Erythroblast (primary cell): ENCODE data around the gene MORC2.

Experiments
- DNase-seq, 2 experiments: peaks; one replicate each; lab custom pipeline; 2025; lab: John Stamatoyannopoulos, UW
- GATA1 ChIP-seq: IDR thresholded peaks from 2 replicates; pipeline ENCODE4 v1.6.1; 2011; ENCODE audit warnings: low read depth, mild to moderate bottlenecking, control low read depth, low read length, moderate library complexity
- POLR2A ChIP-seq: IDR thresholded peaks from 2 replicates; pipeline ENCODE4 v1.6.1; 2011; ENCODE audit warnings: mild to moderate bottlenecking, low read length

The MORC2 gene

DNA sequence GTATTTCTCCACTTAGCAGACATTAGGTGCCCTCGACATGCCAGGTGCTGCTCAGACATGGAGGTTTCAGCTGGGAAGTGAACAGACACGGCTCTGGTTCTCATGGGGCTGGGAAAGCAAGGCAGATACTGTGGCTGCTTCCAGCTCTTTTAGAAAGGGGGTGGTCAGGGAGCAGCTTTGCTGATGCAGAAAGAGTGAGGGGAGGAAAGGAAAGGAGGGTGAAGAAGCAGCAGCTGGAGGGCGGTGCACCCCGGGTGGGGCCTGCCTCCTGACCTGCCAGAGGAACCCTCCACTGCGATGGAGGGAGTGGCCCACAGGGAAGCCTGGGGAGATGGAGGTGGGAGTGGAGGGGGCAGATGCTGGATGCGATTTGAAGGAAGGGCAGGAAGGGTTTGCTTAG lies 76.8 kb downstream of the MORC2 start:
- TF ChIP-seq POLR2A (no peak), GATA1 (no peak)
- no peak for DNase-seq

DNA sequence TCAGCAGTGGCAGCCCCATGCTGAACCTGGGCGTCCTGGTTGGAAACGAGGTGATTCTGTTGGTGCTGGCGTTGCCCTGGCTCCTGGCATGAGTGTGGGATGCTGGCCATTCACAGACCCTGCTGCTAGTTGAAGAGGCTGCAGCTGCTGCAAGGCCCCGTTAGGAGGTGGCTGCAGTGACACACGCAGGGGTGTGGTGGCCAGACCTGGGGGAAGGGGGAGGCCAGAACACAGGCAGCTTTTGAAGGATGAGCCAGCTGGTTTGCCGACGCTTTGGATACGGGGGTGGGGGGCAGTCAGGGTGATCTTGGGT lies 77.2 kb downstream of the MORC2 start:
- no peak for DNase-seq
- TF ChIP-seq POLR2A (no peak), GATA1 (no peak)

DNA sequence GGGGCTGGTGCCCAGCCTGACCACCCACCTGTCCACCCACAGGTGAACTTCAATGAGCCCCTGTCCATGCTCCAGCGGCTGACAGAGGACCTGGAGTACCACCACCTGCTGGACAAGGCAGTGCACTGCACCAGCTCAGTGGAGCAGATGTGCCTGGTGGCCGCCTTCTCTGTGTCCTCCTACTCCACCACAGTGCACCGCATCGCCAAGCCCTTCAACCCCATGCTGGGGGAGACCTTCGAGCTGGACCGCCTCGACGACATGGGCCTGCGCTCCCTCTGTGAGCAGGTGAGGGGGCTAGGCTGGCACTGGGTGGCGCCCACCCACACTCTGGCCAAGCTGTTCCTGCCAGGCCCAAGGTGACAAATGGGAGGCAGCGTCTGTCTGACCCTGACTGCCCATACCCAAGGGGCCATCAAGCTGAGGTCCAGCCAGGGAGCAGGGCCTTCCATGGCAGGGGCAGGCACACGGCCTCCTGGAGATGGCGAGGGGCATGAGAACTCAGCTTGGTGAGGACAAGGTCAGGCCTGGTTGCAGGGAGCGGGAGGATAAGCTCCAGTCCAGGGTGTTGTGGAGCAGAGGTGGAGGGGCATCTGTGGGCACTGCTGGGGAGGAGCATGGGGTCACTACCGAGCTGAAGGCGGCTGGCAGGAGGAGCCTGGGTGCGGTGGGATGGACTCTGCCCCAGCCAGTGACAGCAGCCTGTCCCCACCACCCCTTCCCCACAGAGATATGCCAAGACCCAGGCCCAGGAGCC lies 77.7 kb downstream of the MORC2 start:
- peak; percentile 39 to 58 for DNase-seq
- TF ChIP-seq POLR2A = no peak
- TF ChIP-seq GATA1 = no peak

DNA sequence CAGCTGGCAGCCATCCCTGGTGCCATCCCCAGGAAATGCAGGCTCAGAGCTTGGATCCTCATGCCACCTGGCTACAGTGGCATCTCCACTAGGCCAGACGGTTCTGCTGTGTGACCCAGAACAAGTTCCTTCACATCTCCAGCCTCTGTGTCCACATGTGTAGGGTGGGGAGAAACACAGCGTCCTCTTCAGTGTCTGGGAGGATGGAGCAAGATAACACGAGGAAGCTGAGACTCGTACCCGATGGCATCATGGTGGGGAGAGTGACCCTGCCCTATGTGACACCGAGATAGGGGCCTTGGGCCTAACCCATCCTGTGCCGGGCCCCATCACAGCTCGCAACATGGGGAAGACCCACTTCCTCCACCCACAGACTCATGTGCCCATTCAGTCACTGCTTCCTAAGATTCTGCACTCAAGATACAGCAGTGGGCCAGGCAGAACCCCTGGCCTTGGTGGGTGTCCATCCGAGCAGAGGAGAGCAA lies 78.5 kb downstream of the MORC2 start:
- DNase-seq = no peak
- TF ChIP-seq POLR2A = no peak
- no peak for TF ChIP-seq GATA1

DNA sequence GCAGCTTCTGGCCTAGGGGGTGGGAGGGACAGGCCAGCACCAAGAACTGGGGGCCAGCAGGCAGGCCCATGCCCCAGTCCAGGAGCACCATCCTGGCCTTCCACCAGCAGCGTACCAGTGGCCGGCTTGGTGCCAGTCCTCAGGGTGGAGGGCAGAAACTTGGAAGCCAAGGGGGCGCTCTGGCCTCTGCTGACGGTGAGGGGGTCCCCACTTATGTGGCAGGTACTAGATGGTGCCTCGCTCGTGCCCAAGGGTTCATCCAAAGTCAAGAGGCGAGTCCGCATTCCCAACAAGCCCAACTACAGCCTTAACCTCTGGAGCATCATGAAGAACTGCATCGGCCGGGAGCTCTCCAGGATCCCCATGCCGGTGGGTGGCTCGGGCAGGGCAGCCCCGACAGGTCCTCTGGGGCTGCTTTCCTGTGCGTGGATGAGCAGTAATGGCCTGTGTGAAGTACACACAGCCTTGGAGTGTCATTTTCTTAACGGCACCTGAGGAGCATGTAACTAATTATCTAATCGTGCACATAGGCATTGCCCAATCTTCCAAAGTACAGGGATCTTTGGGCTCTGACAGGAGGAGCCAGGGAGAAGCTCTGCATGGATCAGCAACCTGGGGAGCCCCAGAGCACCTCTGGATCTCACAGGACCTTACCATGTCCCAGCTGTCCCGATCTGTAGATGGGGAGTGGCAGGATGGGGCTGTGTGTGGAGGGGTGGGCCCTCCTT lies 79.1 kb downstream of the MORC2 start:
- no peak for TF ChIP-seq GATA1
- TF ChIP-seq POLR2A = no peak
- no peak for DNase-seq

DNA sequence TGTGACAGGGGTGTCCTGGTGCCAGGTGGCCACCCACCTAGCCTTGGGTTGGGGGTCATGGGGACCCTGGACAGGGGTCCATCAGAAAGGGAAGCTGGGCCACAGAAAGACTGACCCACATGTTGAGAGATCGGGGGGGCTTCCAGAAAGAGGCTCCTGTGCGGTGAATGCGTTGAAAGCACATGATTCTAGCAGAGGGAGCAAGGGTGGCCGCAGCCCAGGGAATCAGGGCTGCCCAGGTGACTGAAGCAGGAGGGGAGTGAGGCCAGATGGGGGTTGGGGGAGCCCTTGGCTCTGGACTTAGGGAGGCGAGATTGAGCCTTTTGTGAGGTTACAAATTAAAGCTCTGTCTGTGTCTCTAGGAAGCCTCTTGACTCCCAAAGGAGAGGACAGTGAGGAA lies 80.7 kb downstream of the MORC2 start:
- no peak for DNase-seq

DNA sequence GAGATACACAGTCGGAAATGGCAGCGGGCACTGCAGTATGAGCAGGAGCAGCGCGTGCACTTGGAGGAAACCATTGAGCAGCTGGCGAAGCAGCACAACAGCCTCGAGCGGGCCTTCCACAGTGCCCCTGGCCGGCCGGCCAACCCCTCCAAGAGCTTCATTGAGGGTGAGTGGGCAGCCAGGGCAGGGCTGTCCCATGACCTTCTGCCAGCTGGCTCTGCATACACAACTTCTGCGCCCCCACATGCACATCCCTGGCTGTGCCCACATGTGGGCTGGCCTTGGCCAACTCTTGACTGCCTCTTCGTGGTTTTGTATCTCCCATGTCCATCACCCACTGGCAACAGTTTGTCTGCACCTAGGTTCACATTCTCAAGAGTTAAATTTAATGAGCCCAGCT lies 81.1 kb downstream of the MORC2 start:
- no peak for TF ChIP-seq GATA1
- TF ChIP-seq POLR2A = no peak
- DNase-seq = no peak

More for the DNA sequence above, 80.7 kb downstream of the MORC2 start:
- TF ChIP-seq POLR2A (no peak), GATA1 (no peak)

DNA sequence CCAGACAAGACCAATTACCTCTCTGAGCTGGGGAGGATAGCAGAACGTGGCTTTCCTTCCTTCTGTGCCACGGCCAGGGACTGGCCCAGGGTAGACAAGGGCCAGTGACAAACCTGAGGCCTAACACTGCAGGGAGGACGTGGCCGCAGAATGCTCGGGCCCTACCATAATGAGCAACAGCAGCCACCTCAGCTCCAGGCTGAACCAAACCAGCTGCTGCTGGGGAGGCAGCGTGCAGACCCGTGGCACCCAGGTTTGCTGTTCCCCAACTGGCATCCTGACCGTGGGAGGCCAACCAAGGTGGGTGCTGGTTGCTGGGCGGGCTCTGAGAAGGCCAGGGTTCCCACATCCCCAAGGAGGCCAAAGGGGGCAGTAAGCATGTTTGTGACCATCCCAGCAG lies 83.0 kb downstream of the MORC2 start:
- no peak for TF ChIP-seq POLR2A
- no peak for TF ChIP-seq GATA1
- DNase-seq = no peak

DNA sequence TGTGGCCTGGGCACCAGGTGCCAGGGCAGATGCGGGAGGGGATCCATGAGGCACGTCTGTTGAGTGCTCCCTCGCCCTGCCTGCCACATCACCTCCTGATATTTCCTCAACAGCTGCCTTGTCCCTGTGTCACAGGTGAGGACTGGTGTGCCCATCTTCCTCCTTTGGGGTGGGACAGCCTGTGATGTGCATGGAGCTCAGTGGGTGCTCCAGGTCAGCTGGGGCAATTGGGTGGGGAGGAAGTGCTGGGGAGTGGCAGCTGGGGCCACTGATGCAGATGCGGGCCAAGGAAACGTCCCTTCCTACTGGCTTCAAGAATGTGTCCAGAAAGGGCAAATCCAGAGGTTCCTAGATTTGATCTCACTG lies 83.6 kb downstream of the MORC2 start:
- no peak for TF ChIP-seq GATA1
- no peak for TF ChIP-seq POLR2A

DNA sequence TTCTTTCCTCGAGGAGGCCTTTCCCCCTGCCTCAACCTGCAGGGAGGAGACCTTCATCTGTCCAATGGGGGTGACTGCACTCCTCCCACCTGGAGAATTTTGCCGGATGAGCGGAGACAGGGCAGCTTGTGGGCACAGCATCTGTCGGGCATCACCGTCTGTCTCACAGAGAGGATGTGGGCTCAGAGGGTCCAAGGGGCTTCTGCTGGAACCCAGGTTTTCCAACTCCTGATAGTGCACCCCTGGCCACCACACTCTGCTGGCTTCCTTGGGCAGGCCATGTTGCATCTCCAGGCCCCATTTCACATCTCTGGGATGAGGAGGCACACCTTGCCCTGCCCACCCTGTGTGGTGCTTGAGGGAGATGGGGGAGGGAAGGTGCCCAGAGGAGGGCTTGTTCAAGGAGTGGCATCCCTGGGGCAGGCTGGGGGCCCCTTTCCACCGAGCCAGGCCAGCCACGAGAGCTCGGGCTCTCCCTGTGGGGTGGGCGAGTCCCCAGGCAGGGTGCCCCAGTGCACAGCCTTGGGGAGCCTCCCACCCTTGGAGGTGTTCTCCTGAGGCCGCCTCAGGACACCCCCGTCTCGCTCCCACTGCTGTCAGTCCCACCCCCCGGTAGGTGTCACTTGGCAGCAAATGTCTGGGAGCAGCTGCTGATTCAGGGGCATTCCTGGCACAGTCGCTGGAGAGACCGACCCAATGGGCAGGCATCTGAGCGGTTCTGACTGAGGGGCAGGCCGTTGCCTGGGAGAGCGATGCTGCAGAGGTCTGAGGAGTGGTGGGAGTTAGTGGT lies 84.2 kb downstream of the MORC2 start:
- no peak for TF ChIP-seq POLR2A
- no peak for TF ChIP-seq GATA1
- DNase-seq = no peak

More for the DNA sequence above, 83.6 kb downstream of the MORC2 start:
- DNase-seq = no peak

DNA sequence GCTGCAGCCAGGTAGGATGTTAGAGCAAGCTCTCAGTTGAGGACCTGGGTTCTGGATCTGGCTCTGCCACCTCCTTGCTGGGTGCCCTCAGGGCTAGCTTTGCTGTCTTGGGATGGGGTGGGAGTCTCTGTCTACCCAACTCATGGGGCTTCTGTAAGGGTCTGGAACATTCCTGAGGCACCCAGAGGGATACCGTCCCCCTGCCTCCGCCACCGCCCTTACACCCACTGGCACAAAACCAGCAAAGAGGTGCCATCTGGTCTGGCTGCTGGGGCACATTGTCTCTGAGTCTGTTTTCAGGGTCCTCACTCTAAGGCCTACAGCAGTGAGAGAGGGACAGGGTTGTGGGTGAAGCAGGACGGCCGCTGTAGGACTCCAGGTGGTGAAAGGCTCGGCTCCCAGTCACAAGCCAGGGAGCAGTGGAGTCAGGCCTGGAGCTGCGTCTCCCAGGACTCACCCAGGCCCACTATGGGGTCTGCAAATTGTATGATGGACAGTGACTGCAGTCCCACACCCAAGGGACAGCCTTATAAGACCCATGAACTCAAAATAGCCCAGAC lies 84.9 kb downstream of the MORC2 start:
- no peak for DNase-seq
- TF ChIP-seq POLR2A (no peak), GATA1 (no peak)

DNA sequence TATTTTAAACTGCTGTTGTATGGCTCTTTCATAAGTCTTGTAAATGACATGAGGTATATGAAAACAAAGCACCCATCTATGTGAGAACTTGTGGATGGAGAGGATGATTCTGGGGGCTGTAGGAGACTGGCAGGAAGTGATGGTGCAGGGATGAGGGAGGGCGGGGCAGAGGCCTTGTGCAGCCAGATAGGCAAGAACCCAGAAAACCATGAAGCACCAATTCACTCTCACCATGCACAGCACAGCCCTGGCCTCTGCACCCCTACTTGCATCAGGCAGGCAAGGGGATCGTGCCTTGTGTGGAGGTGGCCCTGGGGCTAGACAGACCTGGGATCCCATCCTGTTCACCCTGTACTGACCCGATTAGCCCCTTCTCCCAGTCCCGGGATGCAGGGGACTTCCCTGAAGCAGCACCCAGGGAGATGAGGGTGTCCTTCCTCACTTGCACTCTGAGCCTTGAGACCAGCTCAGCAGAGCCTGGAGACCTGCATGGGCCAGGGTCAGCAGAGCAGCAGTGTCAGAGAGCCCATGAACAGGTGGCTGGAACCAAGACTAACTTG lies 85.5 kb downstream of the MORC2 start:
- TF ChIP-seq GATA1 (no peak), POLR2A (peak; percentile 81)
- DNase-seq = peak; percentile 90 to 91

DNA sequence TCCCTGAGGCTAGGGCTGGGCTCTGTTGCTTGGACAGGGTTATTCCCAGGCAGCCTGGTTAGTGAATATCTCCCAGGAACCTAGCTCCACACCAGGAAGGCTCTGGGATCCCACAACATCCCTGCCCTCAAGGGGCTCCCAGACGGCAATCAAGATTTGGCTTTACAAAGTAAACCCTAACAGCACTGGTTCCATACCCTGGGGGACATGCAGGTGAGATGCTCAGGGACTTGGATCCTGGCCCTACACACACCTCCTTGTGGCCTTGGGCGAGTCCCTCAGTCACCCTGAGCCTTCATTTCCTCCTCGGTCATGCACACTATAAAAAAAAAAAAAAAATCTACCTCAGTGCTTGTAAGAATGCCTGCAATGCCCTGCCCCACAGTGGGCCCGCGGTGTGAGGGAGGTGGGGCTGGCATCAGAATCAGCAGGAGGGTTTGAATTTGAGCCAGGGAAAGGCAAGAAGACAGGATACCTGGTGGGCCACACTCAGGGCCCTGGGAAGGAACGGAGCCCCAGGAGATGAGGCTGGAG lies 86.3 kb downstream of the MORC2 start:
- TF ChIP-seq GATA1 = no peak
- peak; percentile 50 to 65 for DNase-seq
